Measurements from ENCODE around the gene HIRIP3.
"Not testable (repeated sequence)": the region's sequence is repeated elsewhere in the genome, so short reads cannot be mapped to it uniquely, and the experiment has no call there.

HIRIP3 gene, protein sequence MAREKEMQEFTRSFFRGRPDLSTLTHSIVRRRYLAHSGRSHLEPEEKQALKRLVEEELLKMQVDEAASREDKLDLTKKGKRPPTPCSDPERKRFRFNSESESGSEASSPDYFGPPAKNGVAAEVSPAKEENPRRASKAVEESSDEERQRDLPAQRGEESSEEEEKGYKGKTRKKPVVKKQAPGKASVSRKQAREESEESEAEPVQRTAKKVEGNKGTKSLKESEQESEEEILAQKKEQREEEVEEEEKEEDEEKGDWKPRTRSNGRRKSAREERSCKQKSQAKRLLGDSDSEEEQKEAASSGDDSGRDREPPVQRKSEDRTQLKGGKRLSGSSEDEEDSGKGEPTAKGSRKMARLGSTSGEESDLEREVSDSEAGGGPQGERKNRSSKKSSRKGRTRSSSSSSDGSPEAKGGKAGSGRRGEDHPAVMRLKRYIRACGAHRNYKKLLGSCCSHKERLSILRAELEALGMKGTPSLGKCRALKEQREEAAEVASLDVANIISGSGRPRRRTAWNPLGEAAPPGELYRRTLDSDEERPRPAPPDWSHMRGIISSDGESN

DNA sequence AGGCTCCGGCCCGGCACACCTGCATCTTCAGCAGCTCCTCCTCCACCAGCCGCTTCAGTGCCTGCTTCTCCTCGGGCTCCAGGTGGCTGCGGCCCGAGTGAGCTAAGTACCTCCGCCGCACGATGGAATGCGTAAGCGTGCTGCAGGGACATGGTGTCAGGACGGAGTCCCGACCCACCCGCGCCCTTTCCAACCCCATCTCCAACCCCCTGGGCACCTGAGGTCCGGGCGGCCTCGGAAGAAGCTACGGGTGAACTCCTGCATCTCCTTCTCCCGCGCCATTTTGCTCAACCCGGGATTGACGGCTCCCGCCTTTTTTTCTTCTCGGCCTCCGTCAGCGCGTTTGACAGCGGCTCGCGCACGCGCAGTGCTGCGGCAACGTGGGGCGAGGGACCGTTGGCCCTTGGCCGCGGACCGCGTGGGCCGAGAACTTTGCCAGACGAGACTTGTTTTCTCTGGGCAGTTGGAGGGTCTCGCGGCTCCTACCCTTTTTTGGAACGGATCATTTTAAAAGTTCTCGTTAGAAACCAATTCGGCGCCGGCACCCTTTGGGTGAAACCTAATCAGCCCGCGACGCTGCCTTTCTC, at the start of gene HIRIP3:
Gene HIRIP3 (minus strand): TSS at position 294 of the 587 bp plus-strand sequence. CDS start 12 bp downstream, at position 282.
- in situ Hi-C loops (cut with MboI; ENCODE audit: low sequenced_read_pairs) = no loop called here

DNA sequence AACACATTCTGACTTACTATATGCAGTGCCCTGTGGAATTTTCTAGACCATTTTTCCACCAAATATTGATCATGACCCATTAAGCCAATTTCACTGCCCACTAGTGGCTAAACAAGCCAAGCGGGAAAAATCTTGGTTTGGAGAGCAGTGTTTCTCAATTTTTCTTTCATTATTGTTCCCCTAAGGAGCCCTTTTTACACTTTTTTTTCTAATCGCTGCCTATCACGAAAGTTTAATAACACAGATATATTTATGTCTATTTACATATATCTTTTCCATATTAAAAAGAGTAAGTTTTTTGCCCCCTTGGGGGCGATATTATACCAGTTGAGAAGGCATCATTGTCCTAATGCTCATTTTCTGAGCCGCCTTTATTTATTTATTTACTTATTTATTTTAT, 46.4 kb upstream of the HIRIP3 start:
- in situ Hi-C loops (cut with MboI; ENCODE audit: low sequenced_read_pairs) = no loop called here

DNA sequence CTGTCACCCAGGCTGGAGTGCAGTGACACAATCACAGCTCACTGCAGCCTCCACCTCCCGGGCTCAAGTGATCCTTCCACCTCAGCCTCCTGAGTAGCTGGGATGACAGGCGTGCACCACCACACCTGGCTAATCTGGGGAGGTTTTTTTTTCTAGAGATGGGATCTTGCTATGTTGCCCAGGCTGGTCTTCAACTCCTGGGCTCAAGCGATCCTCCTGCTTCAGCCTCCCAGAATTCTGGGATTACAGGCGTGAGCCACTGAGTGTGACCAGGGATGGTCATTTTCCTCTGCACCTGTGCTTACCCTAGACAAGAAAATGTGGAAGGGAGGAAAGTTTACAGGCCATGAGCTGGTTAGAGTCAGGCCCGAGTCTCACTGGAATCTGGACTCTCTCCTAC, 45.3 kb upstream of the HIRIP3 start:
- in situ Hi-C loops (cut with MboI; ENCODE audit: low sequenced_read_pairs) = not testable (repeated sequence)

DNA sequence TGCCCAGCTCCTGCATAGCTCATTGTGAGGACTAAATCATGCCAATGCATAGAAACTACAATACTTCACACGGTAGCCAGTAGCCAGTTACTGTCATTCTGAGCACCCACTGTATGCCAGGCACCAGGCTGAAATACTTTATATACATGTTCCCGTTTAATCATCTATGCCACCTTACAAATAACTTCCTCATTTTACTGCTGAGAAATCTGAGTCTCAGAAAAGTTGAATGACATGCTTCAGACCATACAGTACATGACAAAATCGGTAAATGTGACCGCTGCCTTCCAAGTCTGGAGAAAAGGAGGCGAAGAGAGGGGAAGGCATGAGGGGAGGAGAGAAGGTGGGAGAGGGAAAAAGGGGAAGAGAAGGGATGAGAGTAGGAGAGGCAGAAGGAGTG, 44.8 kb upstream of the HIRIP3 start:
- in situ Hi-C loops (cut with MboI; ENCODE audit: low sequenced_read_pairs) = no loop called here

DNA sequence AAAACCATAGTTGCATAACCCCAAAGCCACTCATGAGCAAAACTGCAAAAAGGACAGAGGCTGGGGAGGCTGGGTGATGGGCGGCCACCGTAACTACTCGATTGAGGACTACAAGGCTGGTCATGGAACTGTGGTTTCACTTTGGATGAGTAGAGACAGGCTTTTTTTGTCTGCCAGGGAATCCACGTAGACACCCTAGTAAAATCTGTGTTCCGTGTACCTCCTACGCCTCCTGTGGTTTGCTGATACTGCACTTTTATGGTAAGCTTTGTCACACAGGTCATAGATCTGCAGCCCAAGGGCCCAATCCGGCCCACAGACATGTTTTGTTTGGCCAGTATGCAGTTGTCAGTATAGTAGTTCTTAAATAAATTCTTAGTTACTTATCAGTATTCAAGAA, 37.9 kb upstream of the HIRIP3 start:
- in situ Hi-C loops (cut with MboI; ENCODE audit: low sequenced_read_pairs) = no loop called here

DNA sequence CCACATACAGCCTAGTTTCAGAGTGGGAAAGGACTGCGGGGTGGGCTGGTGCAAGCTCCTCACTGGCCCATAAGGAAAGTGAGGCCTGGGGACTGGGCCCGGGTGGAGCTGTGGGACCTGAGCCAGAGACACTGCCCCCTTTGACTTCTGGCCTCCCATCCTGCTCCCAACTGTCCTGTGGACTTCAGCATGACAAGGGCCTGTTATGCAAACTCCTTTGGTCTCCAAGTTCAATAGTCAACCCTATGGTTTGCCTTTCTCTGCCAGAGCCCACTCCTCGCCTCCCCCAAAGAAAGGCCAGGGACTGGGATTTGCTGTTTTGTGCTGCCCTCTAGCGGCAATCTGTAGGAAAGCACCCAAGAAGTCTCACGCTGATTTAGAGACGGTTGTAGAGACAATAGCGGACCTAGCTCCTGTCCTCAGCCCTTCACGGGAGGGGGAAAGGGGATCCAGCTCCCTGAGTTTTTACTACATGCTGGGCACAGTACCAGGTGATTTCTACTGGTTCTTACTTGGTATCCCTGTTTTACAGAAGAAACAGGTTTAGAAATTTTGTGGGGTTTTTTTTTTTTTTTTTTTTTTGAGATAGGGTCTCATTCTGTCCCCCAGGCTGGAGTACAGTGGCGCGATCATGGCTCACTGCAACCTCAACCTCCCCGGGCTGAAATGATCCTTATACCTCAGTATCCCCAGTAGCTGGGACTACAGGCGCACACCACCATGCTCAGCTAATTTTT, 36.8 kb upstream of the HIRIP3 start:
- in situ Hi-C loops (cut with MboI; ENCODE audit: low sequenced_read_pairs) = no loop called here

DNA sequence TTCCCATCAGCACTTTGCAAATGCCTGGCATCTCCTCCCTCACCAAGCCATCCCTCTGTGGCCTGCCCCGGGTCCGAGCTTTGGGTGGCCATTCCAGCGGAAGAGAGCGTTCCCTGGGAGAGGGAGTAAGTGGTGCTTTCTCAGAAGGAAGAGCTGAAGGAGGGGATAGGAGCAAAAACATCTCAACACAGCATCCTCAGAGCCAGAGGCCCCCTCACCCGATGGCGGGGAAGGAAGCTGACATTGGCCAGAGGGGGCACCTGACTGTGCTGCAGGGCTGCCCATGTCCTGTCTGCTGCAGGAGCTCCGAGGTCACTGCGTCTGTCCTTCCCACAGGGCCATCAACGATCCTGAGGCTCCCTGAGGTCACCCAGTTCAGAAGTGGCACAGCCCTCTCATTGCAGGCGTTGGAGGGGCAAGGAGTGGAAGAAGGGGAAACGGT, 36.1 kb upstream of the HIRIP3 start:
- in situ Hi-C loops (cut with MboI; ENCODE audit: low sequenced_read_pairs) = no loop called here

DNA sequence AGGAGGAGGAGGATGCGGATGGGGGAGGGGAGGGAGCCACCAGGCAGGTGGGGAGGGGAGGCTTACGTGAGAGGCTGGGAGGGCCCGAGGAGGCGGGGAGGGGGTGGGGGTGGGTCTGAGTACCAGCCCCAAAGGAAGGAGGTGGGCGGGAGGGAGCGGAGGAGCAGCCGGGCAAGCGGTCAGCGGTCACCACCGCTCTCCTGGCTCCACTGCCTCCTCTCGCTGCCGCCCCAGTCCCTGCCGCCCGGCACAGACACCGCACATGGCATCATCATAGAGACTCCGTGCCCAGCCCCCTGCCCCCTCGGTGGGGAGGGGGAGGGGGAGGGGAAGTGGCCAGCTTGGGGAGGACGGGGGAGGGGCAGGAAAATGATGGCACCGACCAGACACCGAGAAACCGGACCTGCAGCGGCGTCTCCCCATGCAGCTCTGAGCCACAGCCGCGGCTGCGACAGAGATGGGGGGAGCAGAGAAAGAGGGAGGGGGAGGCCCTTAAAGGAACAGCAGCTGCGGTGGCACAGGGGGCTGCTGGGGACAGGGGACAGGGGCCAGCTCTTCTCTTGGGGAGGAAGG, 35.5 kb upstream of the HIRIP3 start, which contains the start of gene TLCD3B:
Gene TLCD3B (minus strand): TSS at position 431 of the 573 bp plus-strand sequence. CDS start 744 bp downstream, outside the sequence.
- in situ Hi-C loops (cut with MboI; ENCODE audit: low sequenced_read_pairs) = no loop called here

DNA sequence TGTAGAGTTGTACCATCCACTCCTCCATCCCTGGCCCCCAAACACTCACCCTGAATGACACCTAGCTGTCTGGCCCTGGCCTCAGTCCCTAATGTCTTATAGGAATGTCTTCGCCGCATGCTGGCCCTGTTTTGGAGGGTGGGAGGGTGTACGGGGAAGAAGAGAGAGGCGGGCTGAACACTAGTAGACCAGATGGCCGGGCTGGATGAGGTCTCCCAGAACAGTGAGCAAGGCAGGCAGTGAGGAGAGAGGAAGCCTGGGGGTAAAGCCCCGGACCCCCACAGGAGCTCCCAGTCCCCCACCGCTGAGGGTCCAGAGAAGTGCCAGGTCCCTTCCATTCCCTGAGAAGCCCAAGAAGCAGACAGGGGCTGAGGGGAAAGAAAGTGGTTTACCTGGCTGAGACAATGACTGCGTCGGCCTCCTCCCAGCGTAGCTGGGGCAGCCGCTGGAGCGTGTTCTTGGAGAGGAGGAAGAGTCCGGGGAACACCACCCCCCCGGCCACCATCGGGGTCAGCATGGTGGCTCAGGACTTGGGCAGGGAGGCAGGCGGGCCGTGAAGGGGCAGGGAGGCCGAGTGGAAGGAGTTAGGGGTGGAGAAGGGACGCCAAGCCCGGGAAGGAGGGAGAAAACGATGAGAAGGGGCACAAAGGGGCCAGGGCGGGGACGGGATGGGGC, 34.7 kb upstream of the HIRIP3 start:
- in situ Hi-C loops (cut with MboI; ENCODE audit: low sequenced_read_pairs) = no loop called here

DNA sequence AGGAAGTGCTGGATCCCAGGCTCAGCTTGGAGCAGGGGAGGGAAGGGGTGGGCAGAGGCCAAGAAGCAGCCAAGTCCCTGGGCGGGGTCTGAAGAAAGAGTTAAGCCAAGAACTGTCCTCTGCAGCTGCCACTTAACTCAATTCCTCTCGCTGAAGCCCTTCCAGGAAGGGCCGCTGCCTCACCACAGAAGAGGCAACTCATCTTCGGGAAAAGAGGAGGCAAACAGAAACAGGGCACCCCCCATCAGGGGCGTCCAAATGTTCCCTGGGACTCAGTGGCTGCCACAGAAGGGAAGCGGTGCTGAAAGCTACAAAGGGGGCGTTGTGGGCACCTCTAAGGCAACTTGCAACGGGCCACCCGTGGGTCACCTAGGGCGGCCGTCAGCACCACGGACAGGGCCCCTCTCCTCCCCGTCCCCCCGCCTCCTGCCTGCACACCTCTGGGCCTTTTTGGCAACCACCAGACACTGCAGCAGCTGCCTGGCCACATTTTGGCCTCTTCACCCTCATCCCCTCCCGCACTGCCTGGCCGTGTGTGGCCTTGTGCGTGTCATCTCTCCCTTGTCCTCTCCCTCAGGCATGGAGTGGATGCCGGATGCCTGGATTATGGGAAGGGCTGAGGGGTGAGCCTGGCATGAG, 33.1 kb upstream of the HIRIP3 start:
- in situ Hi-C loops (cut with MboI; ENCODE audit: low sequenced_read_pairs) = no loop called here

DNA sequence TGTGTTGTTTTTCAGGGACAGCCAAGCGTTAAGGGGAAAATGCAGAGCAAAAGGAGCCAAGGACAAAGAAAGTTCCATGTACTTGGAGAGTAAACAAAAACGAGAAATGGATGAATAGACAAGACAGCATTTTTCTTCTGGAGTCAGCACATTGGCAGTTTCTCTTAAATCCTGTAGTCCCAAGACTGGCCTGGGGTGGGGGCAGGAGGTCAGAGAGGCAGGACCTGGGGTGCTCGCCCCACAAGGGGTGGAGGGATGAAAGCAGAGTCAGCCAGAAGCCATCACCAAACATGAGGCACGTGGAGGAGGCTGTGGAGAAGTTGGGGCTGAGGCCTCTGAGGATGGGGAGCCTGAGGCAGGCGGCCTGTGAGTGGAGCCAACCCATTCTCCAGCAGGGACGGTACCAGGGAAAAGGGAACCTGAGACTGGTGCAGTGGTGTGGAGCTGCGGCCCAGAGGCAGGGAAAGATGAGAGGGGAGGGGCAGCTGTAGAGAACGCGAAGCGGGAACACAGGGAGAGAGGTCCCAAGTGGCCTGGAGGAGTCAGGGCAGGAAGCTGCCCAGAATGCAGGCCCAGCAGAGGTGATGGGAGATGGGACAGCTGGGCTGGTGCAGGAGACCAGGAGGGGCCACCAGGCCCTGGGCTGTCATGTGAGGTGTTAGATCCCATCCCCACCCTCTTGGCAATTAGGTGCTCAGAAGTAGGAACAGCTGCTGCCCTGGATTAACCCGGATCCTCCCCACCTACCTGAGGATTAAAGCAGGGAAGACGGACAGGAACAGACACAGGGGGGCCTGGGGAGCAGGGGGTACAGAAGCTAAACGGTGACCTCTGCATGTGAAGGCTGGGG, 32.4 kb upstream of the HIRIP3 start:
- in situ Hi-C loops (cut with MboI; ENCODE audit: low sequenced_read_pairs) = no loop called here

DNA sequence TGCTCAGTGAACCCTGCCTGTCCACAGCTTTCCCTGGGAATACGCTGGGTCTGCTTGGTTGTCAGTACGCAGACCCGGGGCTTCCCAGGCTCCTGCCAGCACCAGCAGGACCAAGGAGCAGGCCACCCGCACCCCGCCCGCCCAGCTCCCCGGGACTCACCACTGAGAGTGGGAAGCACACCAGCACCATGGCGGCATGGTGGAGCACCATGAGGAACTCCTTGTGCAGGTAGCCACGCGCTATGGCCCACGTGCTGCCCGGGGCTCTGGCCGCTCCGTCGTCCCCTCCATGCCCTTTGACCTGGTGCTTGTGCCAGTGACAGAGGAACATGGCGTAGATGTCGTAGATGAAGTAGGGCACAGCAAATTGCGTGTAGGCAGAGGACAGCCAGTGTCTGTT, 31.0 kb upstream of the HIRIP3 start:
- in situ Hi-C loops (cut with MboI; ENCODE audit: low sequenced_read_pairs) = no loop called here

DNA sequence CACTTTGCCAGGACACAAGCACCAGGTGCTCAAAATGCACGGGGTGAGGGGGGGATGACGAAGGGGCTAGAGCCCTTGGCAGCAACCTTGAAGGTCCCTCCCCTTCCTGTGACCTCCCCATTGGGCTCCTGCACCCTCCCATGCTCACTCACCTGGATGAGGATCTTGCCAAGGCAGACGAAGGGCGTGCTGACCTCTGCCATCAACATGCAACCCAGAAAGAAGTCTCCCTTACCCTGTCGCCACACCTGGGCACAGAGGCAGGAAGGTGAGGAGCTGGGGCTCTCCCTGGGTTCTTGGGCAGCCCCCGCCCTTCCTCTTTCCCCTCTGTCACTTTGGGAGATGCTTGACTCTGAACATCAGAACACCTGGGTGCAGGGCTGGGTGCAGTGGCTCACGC, 30.2 kb upstream of the HIRIP3 start:
- in situ Hi-C loops (cut with MboI; ENCODE audit: low sequenced_read_pairs) = no loop called here

DNA sequence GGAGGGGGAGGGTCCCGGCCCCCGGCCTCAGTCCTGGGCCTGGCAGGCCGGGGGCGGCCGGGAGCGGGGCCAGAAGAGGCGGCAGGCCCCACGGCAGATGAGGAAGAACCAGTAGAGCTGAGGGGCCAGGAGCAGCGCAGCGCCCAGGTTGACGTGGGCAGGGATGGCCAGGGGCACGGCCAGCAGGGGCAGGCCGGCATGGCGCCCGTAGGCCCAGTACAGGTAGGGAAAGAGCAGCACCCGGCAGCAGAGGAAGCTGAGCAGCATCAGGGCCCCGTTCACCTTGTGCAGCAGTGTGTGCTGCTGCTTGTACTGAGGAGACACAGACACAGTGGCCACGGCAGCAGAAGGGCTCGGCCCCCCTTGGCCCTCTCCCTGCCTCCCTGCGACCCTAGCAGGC, 29.7 kb upstream of the HIRIP3 start:
- in situ Hi-C loops (cut with MboI; ENCODE audit: low sequenced_read_pairs) = no loop called here

DNA sequence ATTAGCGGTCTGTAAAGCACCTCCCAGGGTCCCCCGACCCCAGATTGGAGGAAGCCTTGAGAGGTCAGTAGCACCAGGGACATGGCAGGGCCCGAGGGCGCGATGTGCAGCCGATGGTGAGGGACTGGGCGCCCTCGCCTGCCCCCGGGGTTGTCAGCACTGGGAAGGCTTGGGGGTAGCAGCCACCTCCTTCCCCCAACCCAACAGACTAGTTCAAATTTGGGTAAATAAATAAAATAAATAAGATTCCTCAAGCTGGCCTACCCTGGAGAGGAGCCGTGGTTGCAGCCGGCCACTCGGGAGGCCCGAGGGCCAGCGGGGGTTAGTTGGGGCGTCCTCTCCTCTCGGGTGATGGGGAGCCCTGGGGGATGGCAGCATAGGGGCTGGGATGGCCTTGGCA, 29.0 kb upstream of the HIRIP3 start:
- in situ Hi-C loops (cut with MboI; ENCODE audit: low sequenced_read_pairs) = no loop called here

DNA sequence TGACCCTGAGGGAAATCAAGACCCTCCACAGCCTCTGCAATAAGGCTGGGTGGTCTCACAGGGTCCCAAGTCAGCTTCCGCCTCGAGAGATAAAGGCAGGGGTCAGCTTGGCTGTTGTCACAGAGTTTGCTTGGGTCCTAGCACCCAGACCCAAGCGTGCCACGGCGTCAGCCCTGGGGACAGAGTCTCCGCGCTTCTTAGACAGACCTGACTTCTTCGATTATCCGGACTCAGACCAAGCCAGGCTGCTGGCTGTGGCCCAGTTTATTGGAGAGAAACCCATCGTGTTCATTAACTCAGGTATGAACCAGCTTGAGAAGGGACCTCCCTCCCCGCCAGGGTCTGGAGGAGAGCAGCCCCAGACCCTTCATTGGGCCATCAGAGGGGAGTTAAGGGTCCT, 28.2 kb upstream of the HIRIP3 start:
- in situ Hi-C loops (cut with MboI; ENCODE audit: low sequenced_read_pairs) = no loop called here

DNA sequence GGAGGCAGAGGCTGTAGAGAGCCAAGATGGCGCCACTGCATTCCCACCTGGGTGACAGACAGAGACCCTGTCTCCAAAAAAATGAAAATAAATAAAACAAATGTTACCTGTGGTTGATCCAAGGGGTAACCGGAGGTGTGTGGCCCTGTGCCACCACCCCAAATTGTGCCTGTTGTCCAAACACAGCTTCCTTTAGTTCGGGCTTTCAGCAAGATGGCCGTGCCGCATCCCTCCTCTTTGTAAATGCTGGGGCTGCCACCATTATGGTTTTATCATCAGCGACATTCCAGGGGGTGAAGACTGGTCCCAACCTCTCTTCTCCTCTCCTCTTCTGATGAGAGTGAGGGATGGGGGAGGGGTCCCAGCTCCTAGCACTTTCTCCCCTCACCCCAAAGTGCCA, 27.5 kb upstream of the HIRIP3 start, which contains the start of gene C16orf92:
Gene C16orf92 (plus strand): TSS at position 312 of the 400 bp plus-strand sequence. CDS start 143 bp downstream, outside the sequence.
- in situ Hi-C loops (cut with MboI; ENCODE audit: low sequenced_read_pairs) = no loop called here

DNA sequence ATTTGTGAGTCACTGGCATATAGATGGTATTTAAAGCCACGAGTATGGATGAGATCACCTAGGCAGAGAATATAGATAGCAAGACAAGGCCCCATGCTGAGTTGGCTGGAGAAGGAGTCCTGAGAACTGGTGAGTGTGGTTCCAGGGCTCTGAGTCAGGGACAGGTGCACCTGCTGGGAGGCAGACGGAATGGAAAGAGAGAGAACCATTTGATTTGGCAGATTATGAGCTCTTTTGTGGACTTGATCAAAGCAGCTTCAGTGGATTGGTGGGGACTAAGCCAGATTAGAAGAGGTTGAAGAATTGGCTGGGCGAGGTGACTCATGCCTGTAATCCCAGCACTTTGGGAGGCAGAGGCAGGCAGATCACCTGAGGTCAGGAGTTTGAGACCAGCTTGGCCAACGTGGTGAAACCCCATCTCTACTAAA, 23.3 kb upstream of the HIRIP3 start:
- in situ Hi-C loops (cut with MboI; ENCODE audit: low sequenced_read_pairs) = no loop called here

DNA sequence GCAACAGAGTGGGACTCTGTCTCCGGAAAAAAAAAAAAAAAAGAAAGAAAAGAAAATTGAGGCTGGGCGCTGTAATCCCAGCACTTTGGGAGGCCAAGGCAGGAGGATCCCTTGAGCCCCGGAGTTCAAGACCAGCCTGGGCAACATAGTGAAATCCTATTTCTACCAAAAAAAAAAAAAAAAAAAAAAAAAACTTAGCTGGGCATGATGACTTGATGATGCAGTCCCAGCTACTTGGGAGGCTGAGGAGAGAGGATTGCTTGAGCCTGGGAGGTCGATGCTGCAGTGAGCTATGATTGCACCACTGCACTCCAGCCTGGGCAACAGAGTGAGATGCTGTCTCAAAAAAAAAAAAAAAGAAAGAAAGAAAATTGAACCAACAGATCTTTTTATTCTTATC, 22.5 kb upstream of the HIRIP3 start:
- in situ Hi-C loops (cut with MboI; ENCODE audit: low sequenced_read_pairs) = not testable (repeated sequence)

All from hTERT RPE-1 (cell line).